OCI-M2 (cell line): Measurements from ENCODE around the gene ATP6V0E2.

Experiments
- DNase-seq: peaks from one replicate; lab custom pipeline; 2025; ENCODE audit not compliant: unreplicated experiment; lab: John Stamatoyannopoulos, UW

ATP6V0E2 gene

DNA sequence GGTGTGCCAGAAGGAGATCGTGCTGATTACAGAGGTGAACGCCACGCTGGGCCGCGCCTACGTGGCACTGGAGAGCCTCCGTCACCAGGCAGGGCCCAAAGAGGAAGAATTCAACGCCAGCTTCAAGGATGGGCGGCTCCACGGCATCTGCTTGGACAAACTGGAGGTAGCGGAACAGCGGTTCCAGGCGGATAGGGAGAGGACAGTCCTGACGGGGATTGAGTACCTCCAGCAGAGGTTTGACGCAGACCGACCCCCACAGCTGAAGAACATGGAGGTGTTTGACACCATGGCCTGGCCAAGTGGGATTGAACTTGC lies 12.1 kb upstream of the ATP6V0E2 start:
- no peak for DNase-seq

- no peak for DNase-seq
Observed at GRCh38 chr7:149862156-149862555, 11.6 kb upstream of the ATP6V0E2 start.

DNA sequence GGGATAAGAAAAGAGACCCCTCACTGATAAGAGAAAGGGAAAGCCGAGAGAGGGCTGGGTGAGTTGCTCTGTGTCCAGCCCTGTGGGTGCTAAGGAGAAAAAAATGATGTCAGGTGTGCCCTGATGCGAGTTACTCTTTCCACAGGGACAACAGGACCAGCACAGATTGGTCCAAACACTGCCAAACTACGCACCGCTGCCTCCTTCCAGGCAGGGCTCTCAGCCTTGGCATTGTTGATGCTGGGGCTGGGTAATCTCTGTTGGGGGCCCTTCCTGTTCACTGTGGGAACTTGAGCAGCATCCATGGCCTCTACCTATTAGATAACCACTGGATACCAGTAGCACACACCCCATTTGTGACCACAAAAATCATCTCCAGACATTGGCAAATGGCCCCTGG lies 10.3 kb upstream of the ATP6V0E2 start:
- DNase-seq = no peak

GRCh38 chr7:149864023-149864422 lies 9.7 kb upstream of the ATP6V0E2 start:
- no peak for DNase-seq

DNA sequence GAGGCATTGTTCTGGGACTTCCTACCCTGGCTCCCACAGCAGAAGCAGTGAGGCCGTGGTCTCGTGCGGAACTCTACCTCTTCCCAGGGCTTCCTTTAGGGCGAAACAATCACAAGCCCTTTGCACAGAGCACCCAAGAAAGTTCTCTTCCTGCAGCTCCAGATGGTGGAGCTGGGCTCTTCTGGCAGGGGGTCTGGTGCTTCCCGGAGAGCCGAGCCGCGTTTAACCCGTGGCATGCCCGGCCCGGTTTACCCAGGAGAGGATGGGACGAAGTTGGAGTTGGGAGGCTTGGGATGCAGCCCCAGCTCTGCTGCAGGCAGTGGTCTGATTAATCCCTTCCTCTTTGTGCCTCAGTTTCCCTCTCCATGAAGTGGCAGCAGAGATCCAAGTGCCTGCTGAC lies 9.0 kb upstream of the ATP6V0E2 start:
- no peak for DNase-seq

GRCh38 chr7:149865437-149865836 lies 8.3 kb upstream of the ATP6V0E2 start:
- no peak for DNase-seq

- DNase-seq = no peak
Observed at GRCh38 chr7:149866139-149866778, 7.5 kb upstream of the ATP6V0E2 start.

GRCh38 chr7:149866779-149867447 lies 6.9 kb upstream of the ATP6V0E2 start:
- DNase-seq = peak; percentile 20

DNA sequence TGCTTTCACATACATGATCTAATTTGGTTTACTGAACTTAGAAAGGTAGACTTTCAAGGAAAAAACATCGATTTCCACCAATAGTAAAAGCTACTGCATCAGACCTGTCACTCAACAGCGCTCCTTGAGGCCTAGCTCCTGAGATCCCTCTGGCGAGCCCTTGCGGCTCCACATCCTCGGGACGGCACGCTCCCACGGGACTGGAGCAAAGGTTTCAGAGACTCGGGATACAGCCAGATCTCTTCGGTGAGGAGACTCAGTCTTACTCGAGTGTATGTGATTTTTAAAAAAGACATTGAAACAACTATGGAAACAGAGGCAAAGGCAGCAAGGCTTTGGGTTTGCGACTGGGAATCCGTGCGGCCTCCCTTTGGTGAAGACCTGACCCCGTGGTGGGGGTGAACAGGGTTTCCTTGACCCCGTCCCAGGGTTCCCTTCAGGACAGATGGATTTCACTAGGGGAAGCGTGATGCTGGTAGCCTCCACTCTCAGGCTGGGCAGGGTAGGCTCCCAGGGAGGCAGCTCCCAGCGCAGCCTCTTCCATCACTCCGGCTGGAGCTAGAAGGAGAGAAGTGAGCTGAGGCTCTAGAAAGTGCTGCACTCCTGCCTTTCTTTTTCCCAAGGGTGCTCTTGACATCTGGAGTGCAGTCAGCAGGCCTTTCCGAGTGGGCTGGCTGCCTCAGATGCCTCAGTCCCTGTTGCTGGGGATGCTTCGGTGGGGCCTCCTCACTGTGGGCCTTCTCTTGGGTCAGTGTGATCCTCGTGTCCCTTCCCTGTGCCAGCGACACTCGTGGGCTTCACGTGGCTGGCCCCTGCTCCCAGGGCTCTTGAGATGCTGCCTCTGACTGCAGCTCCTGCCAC lies 5.8 kb upstream of the ATP6V0E2 start:
- no peak for DNase-seq

DNA sequence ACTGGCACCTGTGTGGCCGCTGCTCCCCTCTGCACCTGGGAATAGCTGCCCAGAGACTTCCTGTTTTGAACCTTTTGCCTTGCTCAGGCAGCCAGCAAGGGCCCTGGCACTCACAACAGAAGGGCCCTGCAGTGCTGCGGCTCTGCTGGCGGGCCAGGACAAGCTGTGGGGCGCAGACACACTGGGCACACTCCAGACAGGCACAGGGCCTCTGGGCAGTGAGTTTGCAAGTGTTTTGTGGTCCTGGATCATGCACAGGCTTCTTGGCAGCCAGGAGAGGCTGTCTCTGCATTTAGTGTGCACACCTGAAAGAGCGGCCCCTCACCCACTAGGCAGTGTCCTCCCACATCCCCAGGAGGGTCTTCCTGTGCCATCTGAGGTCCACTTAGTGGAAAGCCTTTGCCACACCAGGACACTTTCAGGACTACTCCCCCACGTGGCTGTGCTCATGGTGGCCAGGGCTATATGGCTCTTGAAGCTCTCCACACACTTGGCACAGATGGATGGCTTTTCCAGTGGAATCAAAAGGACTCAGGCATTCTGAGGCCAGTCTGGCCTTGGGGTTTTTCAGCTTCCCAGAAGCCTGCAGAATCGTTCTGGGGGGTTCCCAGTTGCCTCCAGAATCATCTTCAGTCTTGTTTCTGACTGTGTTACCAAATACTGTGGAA lies 5.0 kb upstream of the ATP6V0E2 start:
- DNase-seq = no peak

DNA sequence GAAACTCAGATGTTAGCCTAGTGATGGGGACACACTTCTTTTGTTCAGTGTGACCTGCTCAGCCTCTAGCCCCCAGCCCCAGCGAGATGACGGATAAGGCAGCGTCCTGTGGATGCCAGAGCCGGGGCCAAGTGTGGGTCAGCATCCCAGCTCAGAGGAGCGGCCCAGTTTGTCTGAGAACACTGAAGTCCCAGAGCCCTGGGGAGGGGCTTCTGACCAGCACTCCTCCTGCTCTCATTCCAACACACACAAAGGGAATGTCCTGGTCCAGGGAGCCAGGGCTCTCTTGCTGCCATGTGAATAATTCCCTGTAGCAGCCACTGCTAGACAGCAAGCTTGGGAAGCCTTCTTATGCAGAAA lies 4.5 kb upstream of the ATP6V0E2 start:
- DNase-seq = no peak

- DNase-seq = no peak
Observed at GRCh38 chr7:149869867-149870266, 3.9 kb upstream of the ATP6V0E2 start.

GRCh38 chr7:149870274-149870673 lies 3.5 kb upstream of the ATP6V0E2 start:
- DNase-seq = no peak

DNA sequence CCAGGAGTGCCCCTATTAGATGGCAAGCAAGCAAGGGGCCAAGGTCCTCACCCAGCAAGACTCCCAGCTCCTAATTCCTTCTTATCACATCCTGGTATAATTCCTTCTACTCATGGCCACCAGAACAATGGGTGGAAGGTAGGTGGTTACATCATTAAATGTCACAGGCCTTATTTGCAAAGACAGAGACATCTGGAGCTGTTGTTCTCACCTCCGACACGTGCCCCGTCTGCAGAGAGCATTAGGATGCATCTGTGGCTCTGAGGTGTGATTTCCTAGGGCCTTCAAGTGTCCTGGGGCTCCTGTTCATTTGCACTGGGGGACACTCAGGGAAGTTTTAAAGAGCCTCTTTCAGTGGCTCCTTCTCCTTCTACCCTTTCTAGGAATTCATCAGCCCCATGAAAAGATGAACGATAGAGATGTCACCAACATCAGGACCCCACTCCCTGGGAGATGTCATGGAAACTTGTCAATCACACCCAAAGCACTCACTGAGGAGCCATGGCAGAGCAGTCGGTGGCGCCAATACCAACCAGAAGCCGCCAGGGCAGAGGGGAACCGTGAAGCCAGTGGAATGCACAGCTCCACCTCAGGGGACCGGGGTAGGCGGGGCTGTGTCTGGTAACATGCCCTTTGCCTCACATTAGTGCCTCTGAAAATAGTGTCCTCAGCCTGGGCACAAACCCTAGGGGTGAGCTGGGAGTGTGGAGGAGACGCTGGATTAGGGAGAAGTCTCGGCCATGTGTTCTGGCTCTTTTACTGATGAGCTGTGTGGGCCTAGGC lies 2.9 kb upstream of the ATP6V0E2 start:
- no peak for DNase-seq

- no peak for DNase-seq
Observed at GRCh38 chr7:149871576-149871975, 2.2 kb upstream of the ATP6V0E2 start.

DNA sequence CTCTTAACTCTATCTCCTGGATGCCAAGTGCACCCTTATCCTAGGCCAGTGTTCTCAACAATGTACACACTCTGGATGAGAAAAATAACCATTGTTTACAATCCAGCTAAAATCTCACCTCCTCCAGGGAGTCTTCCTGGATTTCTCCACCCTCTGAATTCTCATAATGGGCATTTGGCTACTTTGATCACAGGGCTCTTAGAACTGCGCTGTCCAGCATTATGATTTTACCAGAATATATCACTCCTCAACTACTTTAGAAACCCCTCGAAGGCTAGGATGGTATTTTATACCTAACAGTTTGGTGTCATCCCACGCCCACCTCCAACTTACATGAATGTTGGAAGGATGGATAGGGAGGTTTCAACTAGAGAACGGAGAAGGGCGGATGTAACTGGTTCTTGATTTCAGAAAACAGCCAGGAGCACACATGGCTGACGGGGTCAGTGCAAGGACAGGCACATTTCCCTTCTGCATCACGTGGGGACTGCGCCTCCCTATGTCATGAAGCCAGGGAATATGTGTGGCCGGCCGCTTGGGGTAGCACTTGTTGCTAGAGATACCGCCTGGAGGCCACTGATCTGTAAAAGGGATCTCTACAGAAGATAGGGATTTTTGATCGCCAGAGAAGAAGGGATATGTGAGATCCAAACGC lies 1.2 kb upstream of the ATP6V0E2 start:
- peak; percentile 58 for DNase-seq

GRCh38 chr7:149873970-149874643 lies 338 bp downstream of the ATP6V0E2 start:
- DNase-seq = no peak

GRCh38 chr7:149874644-149875028 lies 867 bp downstream of the ATP6V0E2 start:
- no peak for DNase-seq

DNA sequence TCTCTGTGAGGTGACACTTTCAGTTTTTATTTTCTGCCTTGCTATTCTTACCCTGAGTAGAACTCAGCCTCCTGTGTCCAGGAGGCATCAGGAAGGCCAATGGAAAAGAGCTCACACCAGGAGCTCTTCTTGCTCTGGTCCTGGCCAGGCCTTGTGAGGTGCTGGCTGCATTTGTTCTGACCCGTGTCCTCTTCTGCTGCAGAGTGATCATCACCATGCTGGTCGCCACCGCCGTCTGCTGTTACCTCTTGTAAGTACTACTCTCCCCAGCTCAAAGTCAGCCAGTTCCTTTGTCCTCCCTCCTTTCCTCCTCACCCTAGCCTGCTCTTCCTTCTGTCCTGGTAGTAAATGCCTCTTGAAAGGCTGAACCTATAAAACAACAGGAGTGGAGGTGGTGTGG lies 1.6 kb downstream of the ATP6V0E2 start:
- DNase-seq = no peak
